GM21723 (cell line): Measurements from ENCODE around the gene MAGED4.
"Not testable (repeated sequence)": the region's sequence is repeated elsewhere in the genome, so short reads cannot be mapped to it uniquely, and the experiment has no call there.

Experiments
- ATAC-seq: cut with Tn5 transposase; IDR thresholded peaks from one replicate; pipeline ENCODE4 v1.9.1; 2021; ENCODE audit warnings: mild to moderate bottlenecking, moderate library complexity; ENCODE audit not compliant: unreplicated experiment

MAGED4 gene, protein sequence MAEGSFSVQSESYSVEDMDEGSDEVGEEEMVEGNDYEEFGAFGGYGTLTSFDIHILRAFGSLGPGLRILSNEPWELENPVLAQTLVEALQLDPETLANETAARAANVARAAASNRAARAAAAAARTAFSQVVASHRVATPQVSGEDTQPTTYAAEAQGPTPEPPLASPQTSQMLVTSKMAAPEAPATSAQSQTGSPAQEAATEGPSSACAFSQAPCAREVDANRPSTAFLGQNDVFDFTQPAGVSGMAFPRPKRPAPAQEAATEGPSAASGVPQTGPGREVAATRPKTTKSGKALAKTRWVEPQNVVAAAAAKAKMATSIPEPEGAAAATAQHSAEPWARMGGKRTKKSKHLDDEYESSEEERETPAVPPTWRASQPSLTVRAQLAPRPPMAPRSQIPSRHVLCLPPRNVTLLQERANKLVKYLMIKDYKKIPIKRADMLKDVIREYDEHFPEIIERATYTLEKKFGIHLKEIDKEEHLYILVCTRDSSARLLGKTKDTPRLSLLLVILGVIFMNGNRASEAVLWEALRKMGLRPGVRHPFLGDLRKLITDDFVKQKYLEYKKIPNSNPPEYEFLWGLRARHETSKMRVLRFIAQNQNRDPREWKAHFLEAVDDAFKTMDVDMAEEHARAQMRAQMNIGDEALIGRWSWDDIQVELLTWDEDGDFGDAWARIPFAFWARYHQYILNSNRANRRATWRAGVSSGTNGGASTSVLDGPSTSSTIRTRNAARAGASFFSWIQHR

DNA sequence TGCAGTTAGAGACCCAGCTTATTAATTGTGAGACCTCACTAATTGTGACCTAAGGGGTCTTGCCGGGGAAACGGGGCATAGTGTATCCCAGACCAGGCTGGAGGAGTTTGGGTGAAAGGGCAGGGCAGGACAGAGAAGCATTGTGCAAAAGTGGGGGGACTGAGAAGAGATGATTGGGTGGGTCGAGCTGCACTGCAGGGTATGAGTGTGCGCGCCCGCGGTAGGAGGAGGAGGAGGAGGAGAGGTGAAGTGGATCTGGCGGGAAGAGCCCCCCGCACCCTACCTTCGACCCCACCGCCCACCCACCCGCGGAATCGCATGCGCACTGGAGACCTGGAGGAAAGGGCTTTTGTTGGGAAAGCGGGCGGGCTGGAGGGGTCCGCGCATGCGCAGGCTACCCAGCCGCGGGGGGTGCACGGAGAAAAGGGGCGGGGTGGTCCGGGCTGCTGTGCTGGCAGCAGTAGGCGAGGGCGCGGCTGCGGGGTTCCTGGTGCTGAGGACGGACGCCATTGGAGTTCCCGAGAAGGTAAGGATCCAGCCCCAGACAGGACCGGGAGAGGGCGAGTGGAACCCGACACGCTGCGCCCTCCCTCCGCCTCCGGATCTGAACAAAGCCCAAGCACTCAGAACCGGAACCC, at the start of gene MAGED4:
MAGED4 (plus strand) TSS at position 449 of the 638 bp plus-strand sequence. CDS start 1,035 bp downstream, outside the sequence.
- not testable (repeated sequence) for ATAC-seq

GRCh38 chrX:52138830-52139544, 45.7 kb upstream of the MAGED4 start:
- ATAC-seq = no peak

GRCh38 chrX:52139545-52139895, 45.2 kb upstream of the MAGED4 start:
- ATAC-seq = no peak

DNA sequence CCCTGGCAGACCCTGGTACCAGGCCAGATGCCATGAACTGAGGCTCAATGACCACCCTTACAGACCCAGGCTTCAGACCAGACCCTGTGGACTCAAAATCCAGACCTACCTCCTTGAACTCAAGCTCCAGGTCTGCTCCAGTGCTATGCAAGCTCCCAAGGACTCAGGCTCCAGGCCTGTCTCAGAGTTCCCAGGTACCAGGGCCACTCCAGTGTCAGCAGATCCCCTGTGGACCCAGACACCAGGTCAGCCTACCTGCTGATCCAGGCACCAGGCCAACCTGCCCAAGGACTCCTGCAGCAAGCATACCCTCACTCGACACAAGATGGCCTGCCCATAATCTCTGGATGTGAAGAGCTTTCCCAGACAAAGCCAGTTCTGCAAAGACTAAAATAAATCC, 44.7 kb upstream of the MAGED4 start:
- ATAC-seq = no peak

- not testable (repeated sequence) for ATAC-seq
Observed at GRCh38 chrX:52150667-52151066, 34.0 kb upstream of the MAGED4 start.

GRCh38 chrX:52160140-52160539, 24.5 kb upstream of the MAGED4 start:
- ATAC-seq = not testable (repeated sequence)

- no peak for ATAC-seq
Observed at GRCh38 chrX:52166840-52167239, 17.8 kb upstream of the MAGED4 start.

DNA sequence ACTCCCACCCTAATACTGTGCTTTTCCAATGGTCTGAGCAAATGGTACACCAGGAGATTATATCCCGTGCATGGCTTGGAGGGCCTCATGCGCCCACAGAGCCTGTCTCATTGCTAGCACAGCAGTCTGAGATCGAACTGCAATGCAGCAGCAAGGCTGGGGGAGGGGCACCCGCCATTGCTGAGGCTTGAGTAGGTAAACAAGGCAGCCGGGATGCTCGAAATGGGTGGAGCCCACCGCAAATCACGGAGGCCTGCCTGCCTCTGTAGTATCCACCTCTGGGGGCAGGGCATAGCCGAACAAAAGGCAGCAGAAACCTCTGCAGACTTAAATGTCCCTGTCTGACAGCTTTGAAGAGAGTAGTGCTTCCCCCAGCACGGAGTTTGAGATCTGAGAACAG, 13.6 kb upstream of the MAGED4 start:
- ATAC-seq = not testable (repeated sequence)

GRCh38 chrX:52185078-52185453, 378 bp downstream of the MAGED4 start:
- not testable (repeated sequence) for ATAC-seq

DNA sequence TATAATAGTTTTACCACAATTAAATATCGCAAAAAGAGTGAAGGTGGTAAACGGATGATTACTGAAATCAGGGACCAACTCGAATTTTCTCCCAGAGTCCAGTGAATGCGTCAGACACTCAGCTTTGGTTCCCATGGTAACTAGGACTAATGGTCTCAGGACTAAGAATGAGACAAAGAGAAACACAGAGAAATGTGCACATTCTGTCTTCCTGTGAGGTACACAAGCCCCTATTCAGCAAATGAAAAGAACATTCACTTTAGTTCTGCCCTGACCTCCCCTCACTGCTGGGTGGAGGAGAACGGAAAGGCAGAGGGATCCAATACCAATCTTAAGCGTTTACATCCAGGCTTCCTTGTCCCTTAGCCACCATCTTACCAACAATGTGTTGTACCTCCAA, 26.7 kb downstream of the MAGED4 start:
- not testable (repeated sequence) for ATAC-seq

- ATAC-seq = no peak
Observed at GRCh38 chrX:52213276-52213675, 28.6 kb downstream of the MAGED4 start.

DNA sequence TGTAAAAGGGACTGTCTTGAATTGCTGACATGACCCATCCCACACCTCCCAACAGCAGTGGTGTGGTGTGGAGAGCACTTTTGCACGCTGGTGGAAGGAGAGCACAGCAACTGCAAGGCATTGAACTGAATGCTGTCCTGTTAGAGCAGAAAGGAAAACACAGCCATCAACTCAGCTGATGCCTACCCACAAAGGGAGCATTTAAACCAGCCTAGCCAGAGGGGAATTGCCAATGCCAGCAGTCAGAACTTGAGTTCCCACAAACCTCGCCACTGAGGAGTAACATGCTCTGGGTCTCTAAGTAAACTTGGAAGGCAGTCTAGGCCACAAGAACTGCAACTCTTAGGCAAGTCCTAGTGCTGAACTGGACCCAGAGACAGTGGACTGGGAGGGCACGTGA, 31.9 kb downstream of the MAGED4 start:
- no peak for ATAC-seq

- ATAC-seq = no peak
Observed at GRCh38 chrX:52217494-52218160, 32.9 kb downstream of the MAGED4 start.

GRCh38 chrX:52220936-52221335, 36.2 kb downstream of the MAGED4 start:
- ATAC-seq = no peak
